Activated T-cell treated with anti-CD3 and anti-CD28 coated beads for 1 hour (primary cell): ENCODE data around the gene KRT9.

Experiments
- DNase-seq: peaks from one replicate; pipeline ENCODE4 v3.0.0-alpha.2; 2020; ENCODE audit warnings: low read depth

Gene KRT9

GRCh38 chr17:41528959-41529353, 42.9 kb downstream of the KRT9 start:
- DNase-seq: no peak

GRCh38 chr17:41527063-41528023, 44.5 kb downstream of the KRT9 start:
- DNase-seq: no peak

- no peak for DNase-seq
These were observed 47.6 kb downstream of the KRT9 start for GRCh38 chr17:41524261-41524660.

- DNase-seq: no peak
These were observed 48.1 kb downstream of the KRT9 start for GRCh38 chr17:41523787-41524186.

- no peak for DNase-seq
These were observed 48.6 kb downstream of the KRT9 start for GRCh38 chr17:41523225-41523593.

GRCh38 chr17:41522301-41523224, 49.3 kb downstream of the KRT9 start:
- DNase-seq: no peak

GRCh38 chr17:41521574-41522261, 50.1 kb downstream of the KRT9 start:
- DNase-seq: no peak

GRCh38 chr17:41520821-41521521, 50.9 kb downstream of the KRT9 start:
- DNase-seq: no peak

- DNase-seq: no peak
These were observed 52.2 kb downstream of the KRT9 start for GRCh38 chr17:41519501-41520224.

GRCh38 chr17:41518789-41519449, 52.9 kb downstream of the KRT9 start, which contains the start of gene KRT15:
KRT15 (minus strand) TSS chr17:41518890; CDS start chr17:41518827, 63 bp downstream.
- no peak for DNase-seq

GRCh38 chr17:41518031-41518430, 53.8 kb downstream of the KRT9 start:
- no peak for DNase-seq

- no peak for DNase-seq
These were observed 55.0 kb downstream of the KRT9 start for GRCh38 chr17:41516830-41517283.

- no peak for DNase-seq
These were observed 55.6 kb downstream of the KRT9 start for GRCh38 chr17:41516147-41516829.
